NK-92 treated with Interleukin-12 subunit alpha and Interleukin-12 subunit beta, amount 100 ng/mL, for 24 hours (cell line): ENCODE measurements around the gene BANP.
"Not testable (repeated sequence)": the region's sequence is repeated elsewhere in the genome, so short reads cannot be mapped to it uniquely, and the experiment has no call there.

Source experiments
- DNase-seq: peaks from one replicate; lab custom pipeline; 2025; lab: John Stamatoyannopoulos, UW

The BANP gene

DNA sequence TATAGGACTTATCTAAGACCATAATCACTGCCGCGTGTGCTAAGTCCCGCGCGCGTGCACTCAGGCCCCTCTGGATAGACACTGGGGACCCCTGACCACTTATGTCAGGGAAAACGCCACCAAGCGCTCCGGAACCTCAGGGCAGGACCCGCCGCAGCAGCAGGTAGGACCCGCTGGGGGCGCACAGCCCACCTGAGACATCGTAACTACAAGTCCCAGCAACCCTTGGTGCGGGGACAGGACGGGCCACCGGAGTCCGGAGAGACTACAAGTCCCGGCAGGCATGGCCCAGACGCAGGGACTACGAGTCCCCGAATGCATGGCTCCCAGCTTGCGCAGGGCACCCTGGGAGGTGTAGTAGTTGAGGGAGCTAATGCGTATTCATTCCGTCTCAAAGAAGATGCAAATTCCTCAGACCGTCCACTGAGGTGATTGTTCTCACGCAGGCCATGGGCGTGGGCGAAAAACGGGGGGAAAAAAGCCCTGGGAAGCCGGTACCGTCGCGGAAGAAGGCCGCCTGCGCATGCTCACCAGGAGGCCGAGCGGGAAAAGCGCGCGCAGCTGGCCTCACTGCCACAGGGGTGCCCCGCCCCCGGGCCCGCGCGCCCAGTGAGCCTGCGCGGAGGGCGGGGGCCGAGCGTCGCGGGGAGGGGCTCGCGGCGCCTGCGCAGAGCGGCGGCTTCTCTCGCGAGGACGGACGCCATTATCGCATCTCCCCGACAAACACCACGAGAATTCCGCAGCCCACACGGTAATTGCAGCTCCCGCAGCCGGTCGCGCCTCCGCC, at the start of gene BANP:
BANP (plus strand) TSS at position 670 of the 787 bp plus-strand sequence. CDS start 23,682 bp downstream, outside the sequence.
- peak; percentile 97 for DNase-seq

GRCh38 chr16:87904963-87905362, 46.3 kb upstream of the BANP start:
- DNase-seq: not testable (repeated sequence)

- DNase-seq: not testable (repeated sequence)
Observed at GRCh38 chr16:87905521-87905920, 45.7 kb upstream of the BANP start.

DNA sequence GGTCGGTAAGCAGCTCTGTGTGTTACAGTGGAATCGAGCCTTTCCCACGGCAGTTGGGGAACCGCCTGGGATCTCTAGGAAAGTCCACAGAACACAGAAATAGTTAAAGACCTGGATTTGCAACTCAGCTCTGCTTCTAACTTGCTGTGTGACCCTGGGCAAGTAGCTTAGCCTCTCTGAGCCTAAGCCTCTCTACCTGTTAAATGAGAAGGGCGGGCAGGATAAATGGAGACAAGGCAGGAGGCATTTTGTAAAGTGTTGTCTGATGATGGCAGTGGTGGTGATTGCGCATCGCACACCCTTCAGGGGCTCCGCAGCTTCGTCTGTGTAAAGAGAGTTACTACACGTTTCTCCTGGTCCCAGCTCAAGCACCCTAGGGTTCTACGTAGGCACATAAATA, 43.1 kb upstream of the BANP start:
- DNase-seq: not testable (repeated sequence)

GRCh38 chr16:87909203-87909935, 41.9 kb upstream of the BANP start:
- peak; percentile 45 for DNase-seq

GRCh38 chr16:87911106-87911763, 40.0 kb upstream of the BANP start:
- not testable (repeated sequence) for DNase-seq

- not testable (repeated sequence) for DNase-seq
Observed at GRCh38 chr16:87912691-87913090, 38.5 kb upstream of the BANP start.

GRCh38 chr16:87914021-87914725, 37.1 kb upstream of the BANP start:
- DNase-seq: not testable (repeated sequence)

DNA sequence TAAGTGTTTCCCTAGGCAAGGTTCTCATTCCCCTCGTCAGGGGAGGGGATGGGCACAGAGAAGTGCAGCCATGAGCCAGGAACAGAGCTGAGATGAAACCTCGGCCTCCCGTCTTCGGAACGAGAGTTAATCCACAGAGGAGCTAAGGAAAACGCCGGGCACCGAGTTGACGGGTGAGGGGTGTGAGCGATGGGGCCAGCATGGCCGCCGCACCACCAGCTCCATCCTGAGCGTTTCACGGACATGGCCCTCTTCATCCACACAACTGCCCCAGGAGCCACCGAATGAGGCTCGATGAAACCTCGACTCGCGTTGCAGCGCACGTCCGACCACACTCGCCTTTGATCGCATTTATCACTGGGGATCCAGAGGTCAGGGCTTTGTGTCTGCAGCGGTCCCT, 36.4 kb upstream of the BANP start:
- DNase-seq: no peak

DNA sequence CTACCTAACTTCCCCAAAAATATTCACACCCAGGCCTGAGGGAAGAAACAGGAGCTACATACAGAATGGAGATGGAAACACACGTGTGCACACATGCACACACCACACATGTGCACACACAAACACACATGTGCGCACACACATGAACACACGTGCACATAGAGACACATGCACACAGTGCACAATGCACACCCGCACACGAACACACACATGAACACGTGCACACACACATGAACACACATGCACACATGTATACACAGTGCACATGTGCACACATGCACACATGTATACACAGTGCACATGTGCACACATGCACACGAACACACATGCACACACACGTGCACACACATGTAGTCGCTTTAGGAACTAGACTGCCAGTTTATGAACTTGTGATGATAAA, 33.7 kb upstream of the BANP start:
- DNase-seq: no peak

DNA sequence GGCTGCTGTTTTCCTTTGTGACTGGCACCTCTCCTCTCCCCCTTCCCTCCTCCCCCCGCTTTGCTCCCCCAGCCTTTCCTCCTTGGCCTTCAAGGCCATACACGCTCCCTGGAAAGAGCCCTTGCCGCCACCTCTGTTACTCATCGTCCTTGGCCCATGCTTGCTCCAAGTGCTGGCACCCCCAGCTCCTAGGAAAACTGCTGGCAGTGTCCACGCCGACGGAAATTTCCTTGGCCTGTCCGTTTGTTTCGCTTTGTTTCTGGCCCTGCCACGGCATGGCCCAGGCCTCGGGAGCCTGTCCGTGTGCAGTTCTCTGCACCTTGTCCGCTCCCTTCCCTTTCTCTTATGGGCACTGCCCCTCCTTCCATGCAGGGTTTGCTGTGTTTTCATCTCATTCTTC, 32.9 kb upstream of the BANP start:
- no peak for DNase-seq

- no peak for DNase-seq
Observed at GRCh38 chr16:87918866-87919680, 32.2 kb upstream of the BANP start.

- no peak for DNase-seq
Observed at GRCh38 chr16:87919681-87919994, 31.6 kb upstream of the BANP start.

- no peak for DNase-seq
Observed at GRCh38 chr16:87921236-87921773, 29.9 kb upstream of the BANP start.

DNA sequence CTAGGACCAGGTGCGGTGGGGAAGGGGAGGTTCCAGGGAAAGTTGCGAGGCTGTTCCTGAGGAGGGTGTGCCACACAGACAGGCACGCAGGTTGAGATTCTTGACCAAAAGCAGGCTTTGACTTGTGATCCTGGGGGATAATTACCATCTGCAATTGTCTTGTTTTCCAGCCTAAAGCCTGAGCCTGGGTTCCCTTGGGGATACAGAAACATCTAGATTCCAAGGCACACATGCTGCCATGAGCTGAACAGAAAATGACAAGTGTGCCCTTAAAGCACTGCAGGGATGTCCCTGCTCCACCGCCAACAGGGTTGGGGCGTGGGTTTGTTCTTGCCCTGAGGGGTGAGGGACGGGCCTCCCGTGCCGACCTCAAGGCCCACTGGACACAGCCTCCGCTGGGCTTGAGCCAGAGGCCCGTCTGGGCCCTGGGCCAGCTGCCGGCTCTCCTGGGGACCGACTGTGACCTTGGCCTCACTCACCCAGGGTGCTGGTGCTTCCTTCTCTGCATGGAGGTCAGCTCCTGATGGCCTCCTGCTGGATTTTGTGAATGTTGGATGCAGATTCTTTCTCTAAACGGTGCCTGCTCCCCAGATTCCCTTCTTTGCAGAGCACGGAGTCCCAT, 28.9 kb upstream of the BANP start:
- DNase-seq: no peak

DNA sequence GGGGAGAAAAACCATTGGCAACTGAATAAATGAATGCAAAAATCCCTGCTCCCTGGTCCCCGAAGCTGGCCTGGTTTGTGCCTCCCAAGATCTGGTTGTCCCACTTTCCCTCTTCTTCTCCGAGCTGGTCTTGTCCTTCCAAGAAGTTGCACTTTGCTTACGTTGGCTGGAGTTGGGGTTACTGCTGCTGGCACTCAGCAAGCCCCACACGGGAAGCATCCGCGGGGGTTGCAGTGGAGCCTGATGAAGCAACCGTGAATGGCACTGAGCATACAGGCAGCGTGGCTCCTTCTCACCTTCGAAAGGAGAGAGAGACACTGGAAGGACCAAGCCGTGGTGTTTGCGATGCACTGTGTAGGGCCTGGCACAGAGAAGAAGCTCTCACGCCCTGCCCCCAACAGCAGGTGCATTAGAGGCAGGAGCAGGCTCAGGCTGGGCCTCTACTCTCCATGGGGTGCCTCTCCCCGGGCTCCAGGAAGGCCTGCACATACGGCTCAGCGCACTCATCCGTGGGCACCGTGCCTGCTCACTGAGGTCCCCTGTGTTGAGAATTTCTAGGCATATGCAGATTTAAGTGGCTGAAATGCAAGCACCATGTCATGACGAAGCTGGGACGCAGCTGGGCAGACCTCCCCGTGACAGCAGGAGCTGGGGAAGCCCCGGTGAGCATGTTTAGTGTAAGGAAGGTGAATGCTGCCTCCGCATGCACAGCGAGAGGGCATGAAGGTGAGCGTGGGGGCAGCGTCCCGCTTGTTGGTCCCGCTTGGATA, 27.0 kb upstream of the BANP start:
- DNase-seq: no peak

GRCh38 chr16:87924811-87925670, 26.2 kb upstream of the BANP start:
- no peak for DNase-seq

- no peak for DNase-seq
Observed at GRCh38 chr16:87926246-87927194, 24.7 kb upstream of the BANP start.
